ENCODE data around the gene DNAI1.

DNA sequence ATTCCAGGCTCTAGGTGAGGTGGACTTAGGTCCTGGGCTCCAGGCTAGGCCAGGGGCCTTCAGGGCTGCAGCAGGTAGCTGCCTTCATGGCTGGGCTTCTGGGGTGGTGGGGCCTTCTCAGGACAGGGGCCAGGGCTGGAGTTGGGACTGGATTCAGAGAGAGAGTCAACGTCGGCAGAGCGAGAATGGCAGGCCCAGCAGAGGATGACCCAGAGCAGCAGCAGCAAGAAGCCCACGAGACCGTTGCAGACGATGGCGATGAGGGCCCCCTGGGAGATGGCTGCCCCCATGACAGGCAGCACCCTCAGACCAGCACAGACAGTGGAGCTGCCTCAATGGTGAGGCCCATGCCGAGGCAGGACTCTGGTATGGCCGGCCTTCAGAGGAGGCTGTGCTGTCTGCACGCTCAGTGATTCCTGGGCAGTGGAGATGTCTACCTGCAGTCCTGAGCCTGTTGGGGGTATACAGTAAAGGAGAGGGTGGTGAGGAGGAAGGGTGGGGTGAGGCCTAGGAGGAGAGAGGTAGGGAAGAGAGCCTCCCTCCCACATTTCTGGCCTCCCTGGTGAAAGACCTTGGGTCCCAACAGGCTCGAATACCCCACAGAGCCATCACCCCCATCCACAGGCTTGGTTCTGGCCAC lies 62.9 kb downstream of the DNAI1 start:
- TF ChIP-seq, protein P1, sequence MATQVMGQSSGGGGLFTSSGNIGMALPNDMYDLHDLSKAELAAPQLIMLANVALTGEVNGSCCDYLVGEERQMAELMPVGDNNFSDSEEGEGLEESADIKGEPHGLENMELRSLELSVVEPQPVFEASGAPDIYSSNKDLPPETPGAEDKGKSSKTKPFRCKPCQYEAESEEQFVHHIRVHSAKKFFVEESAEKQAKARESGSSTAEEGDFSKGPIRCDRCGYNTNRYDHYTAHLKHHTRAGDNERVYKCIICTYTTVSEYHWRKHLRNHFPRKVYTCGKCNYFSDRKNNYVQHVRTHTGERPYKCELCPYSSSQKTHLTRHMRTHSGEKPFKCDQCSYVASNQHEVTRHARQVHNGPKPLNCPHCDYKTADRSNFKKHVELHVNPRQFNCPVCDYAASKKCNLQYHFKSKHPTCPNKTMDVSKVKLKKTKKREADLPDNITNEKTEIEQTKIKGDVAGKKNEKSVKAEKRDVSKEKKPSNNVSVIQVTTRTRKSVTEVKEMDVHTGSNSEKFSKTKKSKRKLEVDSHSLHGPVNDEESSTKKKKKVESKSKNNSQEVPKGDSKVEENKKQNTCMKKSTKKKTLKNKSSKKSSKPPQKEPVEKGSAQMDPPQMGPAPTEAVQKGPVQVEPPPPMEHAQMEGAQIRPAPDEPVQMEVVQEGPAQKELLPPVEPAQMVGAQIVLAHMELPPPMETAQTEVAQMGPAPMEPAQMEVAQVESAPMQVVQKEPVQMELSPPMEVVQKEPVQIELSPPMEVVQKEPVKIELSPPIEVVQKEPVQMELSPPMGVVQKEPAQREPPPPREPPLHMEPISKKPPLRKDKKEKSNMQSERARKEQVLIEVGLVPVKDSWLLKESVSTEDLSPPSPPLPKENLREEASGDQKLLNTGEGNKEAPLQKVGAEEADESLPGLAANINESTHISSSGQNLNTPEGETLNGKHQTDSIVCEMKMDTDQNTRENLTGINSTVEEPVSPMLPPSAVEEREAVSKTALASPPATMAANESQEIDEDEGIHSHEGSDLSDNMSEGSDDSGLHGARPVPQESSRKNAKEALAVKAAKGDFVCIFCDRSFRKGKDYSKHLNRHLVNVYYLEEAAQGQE (IDR thresholded peaks at IDR 0.05; ENCODE audit: low read depth): no peak
- TF ChIP-seq RAD21 (IDR thresholded peaks at IDR 0.05; ENCODE audit: low read depth) (no peak), NFIC (IDR thresholded peaks at IDR 0.05) (no peak), EP300 (IDR thresholded peaks at IDR 0.05; ENCODE audit: borderline replicate concordance) (no peak), CREB1 (IDR thresholded peaks at IDR 0.05; ENCODE audit: low read depth) (no peak), ZBTB7A (IDR thresholded peaks at IDR 0.05; ENCODE audit: low read depth) (no peak), CEBPB (IDR thresholded peaks at IDR 0.05) (no peak)
- TF ChIP-seq, protein P2, sequence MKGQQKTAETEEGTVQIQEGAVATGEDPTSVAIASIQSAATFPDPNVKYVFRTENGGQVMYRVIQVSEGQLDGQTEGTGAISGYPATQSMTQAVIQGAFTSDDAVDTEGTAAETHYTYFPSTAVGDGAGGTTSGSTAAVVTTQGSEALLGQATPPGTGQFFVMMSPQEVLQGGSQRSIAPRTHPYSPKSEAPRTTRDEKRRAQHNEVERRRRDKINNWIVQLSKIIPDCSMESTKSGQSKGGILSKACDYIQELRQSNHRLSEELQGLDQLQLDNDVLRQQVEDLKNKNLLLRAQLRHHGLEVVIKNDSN (IDR thresholded peaks at IDR 0.05): no peak
